ENCODE measurements around the gene SURF1. TPM values are rescaled to one million over a fixed set of nuclear protein-coding genes. Genes with fewer than 3 reads are reported as not detected.

The SURF1 gene
- total RNA-seq, 2 donors from 2014 or later = 32.7 to 33.4 TPM

GRCh38 chr9:133367778-133368177 is 11.5 kb upstream of the SURF1 start:
- no peak for DNase-seq
- H3K9me3 Mint-ChIP-seq = no peaks in the 10 kb centered on the region
- peak overlapping the region; percentile 100 for H3K27ac Mint-ChIP-seq
- H3K4me1 Mint-ChIP-seq (ENCODE audit: low read depth) = peaks cover 63% of the 10 kb centered on the region
- H3K36me3 Mint-ChIP-seq (ENCODE audit: insufficient read depth in 2 of 2) = peaks cover 42 to 65% of the 10 kb centered on the region in 2 donors
- H3K27me3 Mint-ChIP-seq (ENCODE audit: low read depth) = no peaks in the 10 kb centered on the region
- no peak for ATAC-seq (replicated peaks in 1 of 2)
- H3K4me3 Mint-ChIP-seq = peak overlapping the region in 1 of 2 donors; percentile 94

GRCh38 chr9:133367221-133367620 is 10.9 kb upstream of the SURF1 start:
- H3K27ac Mint-ChIP-seq = no peak overlapping the region
- H3K4me1 Mint-ChIP-seq (ENCODE audit: low read depth) = peaks cover 58% of the 10 kb centered on the region
- DNase-seq = no peak
- no peaks in the 10 kb centered on the region for H3K27me3 Mint-ChIP-seq (ENCODE audit: low read depth)
- H3K4me3 Mint-ChIP-seq = peak overlapping the region in 1 of 2 donors; percentile 12
- ATAC-seq (replicated peaks in 1 of 2) = no peak
- H3K36me3 Mint-ChIP-seq (ENCODE audit: insufficient read depth in 2 of 2) = peaks cover 40 to 62% of the 10 kb centered on the region in 2 donors
- no peaks in the 10 kb centered on the region for H3K9me3 Mint-ChIP-seq

DNA sequence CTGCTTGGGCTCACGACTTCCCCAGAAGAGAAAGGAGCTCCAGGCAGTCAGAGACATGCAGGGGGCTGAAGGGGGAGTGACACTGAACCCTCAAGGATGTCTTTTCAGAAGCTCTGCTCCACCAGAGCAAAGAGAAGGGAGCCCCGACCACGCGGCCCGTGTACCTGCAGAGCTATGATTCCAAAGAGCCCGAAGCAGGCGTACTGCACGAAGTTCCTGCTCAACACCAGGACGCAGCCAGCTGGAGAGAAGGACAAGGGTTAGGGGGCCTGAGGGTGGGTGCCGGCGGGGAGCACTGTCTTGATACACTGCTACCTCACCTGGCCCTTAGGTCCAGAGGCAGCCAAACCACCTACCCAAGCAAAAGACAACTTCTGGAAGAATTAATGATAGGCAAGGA is 10.1 kb upstream of the SURF1 start:
- DNase-seq = no peak
- Mint-ChIP-seq H3K9me3 (no peaks in the 10 kb centered on the region), H3K27ac (no peak overlapping the region), H3K4me3 (no peak overlapping the region), H3K4me1 (ENCODE audit: low read depth) (peaks cover 58% of the 10 kb centered on the region), H3K27me3 (ENCODE audit: low read depth) (no peaks in the 10 kb centered on the region), H3K36me3 (ENCODE audit: insufficient read depth in 2 of 2) (peaks cover 37 to 64% of the 10 kb centered on the region in 2 donors)
- ATAC-seq (replicated peaks in 1 of 2) = no peak

DNA sequence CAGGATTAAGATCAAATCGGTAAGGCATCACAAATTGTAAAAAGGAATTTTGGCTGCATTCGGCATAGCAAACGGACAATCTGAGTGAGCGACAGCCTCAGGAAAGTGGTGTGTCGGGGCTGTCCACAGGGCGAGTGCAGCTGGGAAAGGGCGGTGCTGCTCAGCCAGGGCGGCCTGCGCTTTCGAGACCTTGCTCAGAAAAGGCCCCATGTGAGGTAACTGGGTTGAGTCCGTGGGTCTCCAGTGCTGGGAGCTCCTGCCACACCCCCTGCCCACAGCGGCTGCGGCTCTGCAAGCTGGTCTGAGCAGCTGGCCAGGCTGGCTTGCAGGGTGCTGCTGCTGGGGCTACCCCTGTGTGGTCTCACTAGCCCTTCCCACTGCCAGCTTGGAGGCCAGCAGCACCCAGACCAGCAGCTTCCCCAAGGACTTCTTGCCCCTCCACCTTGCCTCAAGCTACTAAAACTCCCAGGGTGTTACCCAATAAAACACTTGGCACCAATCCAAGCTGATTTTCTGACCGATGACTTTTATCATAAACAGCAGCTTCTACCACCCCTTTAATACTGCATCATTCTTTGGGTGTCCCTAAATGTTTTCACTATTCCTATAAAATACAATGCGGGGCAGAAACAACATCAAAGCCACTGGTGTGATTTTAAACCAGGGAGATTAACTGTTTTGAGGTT is 6.2 kb upstream of the SURF1 start:
- ATAC-seq (replicated peaks in 1 of 2) = no peak
- H3K27me3 Mint-ChIP-seq (ENCODE audit: low read depth) = no peaks in the 10 kb centered on the region
- no peak for DNase-seq
- H3K4me3 Mint-ChIP-seq = no peak overlapping the region
- peaks cover 58% of the 10 kb centered on the region for H3K4me1 Mint-ChIP-seq (ENCODE audit: low read depth)
- H3K36me3 Mint-ChIP-seq (ENCODE audit: insufficient read depth in 2 of 2) = peaks cover 9 to 34% of the 10 kb centered on the region in 2 donors
- H3K27ac Mint-ChIP-seq = peak overlapping the region; percentile 61
- no peaks in the 10 kb centered on the region for H3K9me3 Mint-ChIP-seq

DNA sequence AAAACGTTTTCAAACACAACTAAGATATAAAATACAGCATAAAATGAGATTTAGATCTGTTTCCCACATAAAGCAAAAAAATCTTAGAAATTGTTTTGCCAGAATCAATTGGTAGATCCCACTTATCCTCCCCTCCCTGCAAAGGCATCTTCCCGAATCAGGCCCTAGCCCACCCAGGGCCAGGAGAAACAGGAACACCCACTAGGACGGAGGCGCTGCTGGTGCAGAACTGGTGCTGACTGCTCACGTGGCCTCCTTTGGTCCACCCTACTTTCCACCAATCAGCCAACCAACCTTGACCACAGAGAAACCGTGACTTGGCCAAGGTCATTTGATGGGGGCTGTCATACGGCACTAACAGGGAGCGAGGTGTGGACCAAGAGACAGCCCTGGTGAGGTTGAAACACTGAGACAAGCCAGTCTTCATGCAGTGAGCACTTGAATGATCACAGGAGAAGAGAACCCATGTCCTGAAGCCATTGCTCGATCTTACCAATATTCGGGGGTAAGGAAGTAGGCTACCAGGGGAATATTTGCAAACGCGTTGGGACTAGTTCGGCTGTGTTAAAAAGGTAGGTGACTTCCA is 5.3 kb upstream of the SURF1 start:
- H3K27ac Mint-ChIP-seq = peak overlapping the region; percentile 61
- H3K4me1 Mint-ChIP-seq (ENCODE audit: low read depth) = peaks cover 59% of the 10 kb centered on the region
- H3K4me3 Mint-ChIP-seq = peak overlapping the region in 1 of 2 donors; percentile 13
- H3K9me3 Mint-ChIP-seq = no peaks in the 10 kb centered on the region
- peaks cover 5 to 31% of the 10 kb centered on the region in 2 donors for H3K36me3 Mint-ChIP-seq (ENCODE audit: insufficient read depth in 2 of 2)
- no peaks in the 10 kb centered on the region for H3K27me3 Mint-ChIP-seq (ENCODE audit: low read depth)
- ATAC-seq (replicated peaks in 1 of 2) (no peak), DNase-seq (no peak)

- H3K36me3 Mint-ChIP-seq (ENCODE audit: insufficient read depth in 2 of 2) = peaks cover 5 to 24% of the 10 kb centered on the region in 2 donors
- DNase-seq = peak in 1 of 2 donors; percentile 26
- no peaks in the 10 kb centered on the region for H3K9me3 Mint-ChIP-seq
- H3K27me3 Mint-ChIP-seq (ENCODE audit: low read depth) = no peaks in the 10 kb centered on the region
- peak overlapping the region in 1 of 2 donors; percentile 13 for H3K4me3 Mint-ChIP-seq
- H3K4me1 Mint-ChIP-seq (ENCODE audit: low read depth) = peaks cover 61% of the 10 kb centered on the region
- no peak for ATAC-seq (replicated peaks in 1 of 2)
- H3K27ac Mint-ChIP-seq = peak overlapping the region; percentile 71
These were observed 4.4 kb upstream of the SURF1 start for GRCh38 chr9:133360400-133361393.

DNA sequence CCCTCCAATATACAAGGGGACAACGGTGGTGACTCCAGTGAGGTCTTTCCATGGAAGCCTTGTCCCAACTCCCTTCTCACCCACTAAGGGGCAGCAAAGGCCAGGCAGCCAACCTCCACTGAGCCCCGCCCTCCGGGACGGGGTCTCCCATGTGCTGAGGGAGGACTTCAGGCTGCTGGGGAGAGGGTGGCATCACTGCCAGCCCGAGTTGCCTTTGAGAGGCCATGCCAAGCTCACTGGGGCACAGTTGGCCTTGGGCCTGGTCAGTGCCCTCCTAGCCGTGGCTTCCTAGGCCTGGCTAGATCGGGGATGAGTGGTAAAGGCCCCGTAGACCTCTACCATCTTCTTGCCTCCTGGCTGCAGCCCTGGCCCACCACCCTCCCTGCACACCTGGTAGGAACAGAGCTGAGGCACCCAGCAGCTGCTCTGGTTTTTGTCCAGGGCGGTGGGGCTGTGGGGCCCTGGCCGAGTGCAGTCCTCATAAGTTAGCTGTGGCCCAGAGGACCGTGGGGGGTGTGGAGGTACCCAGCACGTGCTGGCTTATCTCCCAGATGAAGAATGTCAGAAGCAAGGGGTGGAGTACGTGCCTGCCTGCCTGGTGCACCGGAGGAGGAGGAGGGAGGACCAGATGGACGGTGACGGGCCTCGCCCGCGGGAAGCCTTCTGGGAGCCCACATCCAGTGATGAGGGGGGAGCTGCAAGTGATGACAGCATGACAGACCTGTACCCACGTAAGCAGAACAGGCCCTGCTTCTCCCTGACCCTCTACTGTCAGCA is 3.3 kb upstream of the SURF1 start:
- peaks cover 4 to 18% of the 10 kb centered on the region in 2 donors for H3K36me3 Mint-ChIP-seq (ENCODE audit: insufficient read depth in 2 of 2)
- peak overlapping the region in 1 of 2 donors; percentile 24 for H3K4me3 Mint-ChIP-seq
- peak; percentile 42 to 56 for DNase-seq
- ATAC-seq (replicated peaks in 1 of 2) = peak in 1 of 2 donors; percentile 4
- H3K27me3 Mint-ChIP-seq (ENCODE audit: low read depth) = no peaks in the 10 kb centered on the region
- peaks cover 72% of the 10 kb centered on the region for H3K4me1 Mint-ChIP-seq (ENCODE audit: low read depth)
- H3K9me3 Mint-ChIP-seq = no peaks in the 10 kb centered on the region
- peak overlapping the region; percentile 71 for H3K27ac Mint-ChIP-seq

DNA sequence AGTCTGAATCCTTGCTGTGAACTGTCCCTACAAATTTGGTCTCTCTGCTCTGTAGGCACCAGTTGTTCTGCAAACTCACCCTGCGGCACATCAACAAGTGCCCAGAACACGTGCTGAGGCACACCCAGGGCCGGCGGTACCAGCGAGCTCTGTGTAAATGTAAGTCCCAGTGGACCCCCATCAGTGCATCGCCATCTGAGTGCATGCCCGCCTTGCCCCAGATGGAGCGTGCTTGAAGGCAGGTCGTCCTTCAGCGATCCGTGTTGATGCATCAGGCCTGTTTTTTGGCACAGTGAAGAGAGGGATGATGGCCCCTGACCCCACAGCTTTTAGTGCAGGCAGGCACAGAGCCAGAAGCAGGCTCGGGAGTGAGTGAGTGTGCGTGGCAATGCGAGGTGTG is 1.4 kb upstream of the SURF1 start:
- peak overlapping the region; percentile 82 to 89 for H3K4me3 Mint-ChIP-seq
- DNase-seq (no peak), ATAC-seq (replicated peaks in 1 of 2) (no peak)
- H3K27ac Mint-ChIP-seq = peak overlapping the region; percentile 87
- H3K36me3 Mint-ChIP-seq (ENCODE audit: insufficient read depth in 2 of 2) = peaks cover 3 to 5% of the 10 kb centered on the region in 2 donors
- peaks cover 78% of the 10 kb centered on the region for H3K4me1 Mint-ChIP-seq (ENCODE audit: low read depth)
- no peaks in the 10 kb centered on the region for H3K9me3 Mint-ChIP-seq
- H3K27me3 Mint-ChIP-seq (ENCODE audit: low read depth) = no peaks in the 10 kb centered on the region

GRCh38 chr9:133355881-133356357 is 368 bp downstream of the SURF1 start:
- DNase-seq = peak in 1 of 2 donors; percentile 21
- Mint-ChIP-seq H3K36me3 (ENCODE audit: insufficient read depth in 2 of 2) (peaks cover 5 to 6% of the 10 kb centered on the region in 2 donors), H3K27me3 (ENCODE audit: low read depth) (no peaks in the 10 kb centered on the region), H3K9me3 (no peaks in the 10 kb centered on the region), H3K4me3 (peak overlapping the region; percentile 91), H3K27ac (peak overlapping the region; percentile 83), H3K4me1 (ENCODE audit: low read depth) (peaks cover 82% of the 10 kb centered on the region)
- ATAC-seq (replicated peaks in 1 of 2) = peak; percentile 23 to 38

DNA sequence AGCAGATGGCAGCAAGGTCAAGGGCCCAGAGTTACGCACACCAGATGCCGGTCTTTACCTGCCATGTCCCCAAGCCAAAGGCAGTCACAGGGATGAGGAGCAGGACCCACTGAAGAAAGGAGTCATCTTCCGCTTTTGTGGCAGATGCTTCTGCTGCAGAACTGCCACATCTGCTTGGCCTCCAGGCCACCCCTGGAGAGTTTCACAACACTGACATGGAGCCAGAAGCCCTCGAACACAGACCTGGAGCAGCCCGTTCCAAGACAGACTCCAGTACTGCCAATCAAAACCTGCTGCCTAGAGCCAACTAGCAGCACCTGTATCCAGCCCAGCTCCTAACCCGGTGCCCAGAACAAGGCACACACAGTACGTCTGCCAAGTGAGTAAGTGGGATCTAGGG is 1.5 kb downstream of the SURF1 start:
- H3K27me3 Mint-ChIP-seq (ENCODE audit: low read depth) = no peaks in the 10 kb centered on the region
- no peaks in the 10 kb centered on the region for H3K9me3 Mint-ChIP-seq
- peaks cover 82% of the 10 kb centered on the region for H3K4me1 Mint-ChIP-seq (ENCODE audit: low read depth)
- ATAC-seq (replicated peaks in 1 of 2) = no peak
- H3K27ac Mint-ChIP-seq = peak overlapping the region; percentile 43
- DNase-seq = peak in 1 of 2 donors; percentile 24
- peaks cover 7 to 12% of the 10 kb centered on the region in 2 donors for H3K36me3 Mint-ChIP-seq (ENCODE audit: insufficient read depth in 2 of 2)
- H3K4me3 Mint-ChIP-seq = peak overlapping the region; percentile 91

GRCh38 chr9:133353548-133353947 is 2.7 kb downstream of the SURF1 start:
- no peaks in the 10 kb centered on the region for H3K27me3 Mint-ChIP-seq (ENCODE audit: low read depth)
- peaks cover 82% of the 10 kb centered on the region for H3K4me1 Mint-ChIP-seq (ENCODE audit: low read depth)
- no peaks in the 10 kb centered on the region for H3K9me3 Mint-ChIP-seq
- peak overlapping the region; percentile 83 for H3K27ac Mint-ChIP-seq
- no peak overlapping the region for H3K4me3 Mint-ChIP-seq
- peaks cover 17 to 24% of the 10 kb centered on the region in 2 donors for H3K36me3 Mint-ChIP-seq (ENCODE audit: insufficient read depth in 2 of 2)
- no peak for ATAC-seq (replicated peaks in 1 of 2)
- no peak for DNase-seq

DNA sequence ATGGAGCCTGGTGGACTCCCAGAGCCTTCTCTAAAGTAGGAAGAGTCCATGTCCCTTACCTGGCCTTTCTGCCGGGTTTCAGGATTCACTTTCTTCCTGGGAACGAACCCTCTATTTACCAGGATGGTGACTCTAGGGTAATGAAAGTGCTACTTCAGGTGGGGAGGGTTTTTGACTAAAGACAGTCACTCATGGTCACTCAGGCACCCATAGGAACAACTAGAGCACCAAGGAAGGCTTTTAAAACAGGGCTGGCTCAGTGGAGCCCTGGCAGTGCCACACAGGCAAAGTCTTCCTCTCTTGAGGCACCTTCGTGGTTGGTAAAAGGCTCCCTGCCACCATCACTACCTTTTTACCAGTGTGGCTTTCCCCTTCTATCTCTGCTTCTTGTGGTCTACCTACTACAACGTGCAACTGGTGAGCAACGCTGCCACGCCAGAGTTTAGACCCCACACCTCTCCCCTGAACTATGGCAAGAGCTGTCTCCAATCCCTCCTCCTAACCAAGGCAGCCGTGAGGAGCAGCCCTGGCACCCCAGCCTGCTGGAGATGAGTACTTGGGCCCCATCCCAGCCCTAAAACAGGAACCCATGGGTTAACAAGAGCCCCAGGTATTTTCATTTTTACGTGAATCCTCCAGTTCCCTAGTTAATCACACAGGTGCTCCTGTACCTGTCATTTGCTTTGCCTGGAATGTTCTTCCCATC is 3.5 kb downstream of the SURF1 start:
- peaks cover 23 to 30% of the 10 kb centered on the region in 2 donors for H3K36me3 Mint-ChIP-seq (ENCODE audit: insufficient read depth in 2 of 2)
- H3K4me3 Mint-ChIP-seq = peak overlapping the region in 1 of 2 donors; percentile 31
- DNase-seq (no peak), ATAC-seq (replicated peaks in 1 of 2) (no peak)
- H3K9me3 Mint-ChIP-seq = no peaks in the 10 kb centered on the region
- H3K27me3 Mint-ChIP-seq (ENCODE audit: low read depth) = no peaks in the 10 kb centered on the region
- H3K27ac Mint-ChIP-seq = peak overlapping the region; percentile 83
- H3K4me1 Mint-ChIP-seq (ENCODE audit: low read depth) = peaks cover 76% of the 10 kb centered on the region

All from activated T-cell treated with anti-CD3 and anti-CD28 coated beads, Interleukin-2, amount 50 U/mL, for 72 hours (primary cell).